Fibroblast of pulmonary artery (primary cell): ENCODE data around the gene DENND5A.
"Not testable (repeated sequence)": the region's sequence is repeated elsewhere in the genome, so short reads cannot be mapped to it uniquely, and the experiment has no call there.

Experiments
- DNase-seq: peaks from one replicate; pipeline ENCODE4 v3.0.0-alpha.2; 2010; ENCODE audit warnings: low read depth
- H3K4me3 ChIP-seq: replicated peaks from 2 replicates; pipeline ENCODE4 v1.5.1; 2011; ENCODE audit warnings: low read depth, mild to moderate bottlenecking, control low read depth, low read length, moderate library complexity
- TF ChIP-seq, protein P1 (sequence below): IDR thresholded peaks from 2 replicates; pipeline ENCODE4 v1.5.1; 2011; ENCODE audit warnings: mild to moderate bottlenecking, control low read depth, low read length, inconsistent platforms; ENCODE audit errors: missing control alignments

The DENND5A gene

DNA sequence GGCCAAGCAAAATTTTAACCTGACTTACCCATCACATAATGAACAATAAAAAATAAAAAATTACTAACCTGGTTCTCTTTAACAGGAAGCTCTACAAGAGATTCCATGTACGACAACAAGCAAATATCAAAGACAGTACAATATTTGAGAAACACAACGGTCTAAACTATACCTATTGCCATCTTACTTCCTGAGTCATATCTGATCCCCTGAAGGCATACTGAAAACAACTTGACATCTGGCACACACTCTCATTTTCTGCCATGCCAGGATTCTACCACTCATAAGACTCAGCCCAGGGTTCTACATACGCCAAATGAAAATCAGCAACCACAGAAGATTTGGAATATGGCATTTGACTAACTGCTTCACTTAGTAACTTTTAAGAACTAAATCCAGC lies 13.8 kb downstream of the DENND5A start:
- TF ChIP-seq, protein P1, sequence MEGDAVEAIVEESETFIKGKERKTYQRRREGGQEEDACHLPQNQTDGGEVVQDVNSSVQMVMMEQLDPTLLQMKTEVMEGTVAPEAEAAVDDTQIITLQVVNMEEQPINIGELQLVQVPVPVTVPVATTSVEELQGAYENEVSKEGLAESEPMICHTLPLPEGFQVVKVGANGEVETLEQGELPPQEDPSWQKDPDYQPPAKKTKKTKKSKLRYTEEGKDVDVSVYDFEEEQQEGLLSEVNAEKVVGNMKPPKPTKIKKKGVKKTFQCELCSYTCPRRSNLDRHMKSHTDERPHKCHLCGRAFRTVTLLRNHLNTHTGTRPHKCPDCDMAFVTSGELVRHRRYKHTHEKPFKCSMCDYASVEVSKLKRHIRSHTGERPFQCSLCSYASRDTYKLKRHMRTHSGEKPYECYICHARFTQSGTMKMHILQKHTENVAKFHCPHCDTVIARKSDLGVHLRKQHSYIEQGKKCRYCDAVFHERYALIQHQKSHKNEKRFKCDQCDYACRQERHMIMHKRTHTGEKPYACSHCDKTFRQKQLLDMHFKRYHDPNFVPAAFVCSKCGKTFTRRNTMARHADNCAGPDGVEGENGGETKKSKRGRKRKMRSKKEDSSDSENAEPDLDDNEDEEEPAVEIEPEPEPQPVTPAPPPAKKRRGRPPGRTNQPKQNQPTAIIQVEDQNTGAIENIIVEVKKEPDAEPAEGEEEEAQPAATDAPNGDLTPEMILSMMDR: no peak

DNA sequence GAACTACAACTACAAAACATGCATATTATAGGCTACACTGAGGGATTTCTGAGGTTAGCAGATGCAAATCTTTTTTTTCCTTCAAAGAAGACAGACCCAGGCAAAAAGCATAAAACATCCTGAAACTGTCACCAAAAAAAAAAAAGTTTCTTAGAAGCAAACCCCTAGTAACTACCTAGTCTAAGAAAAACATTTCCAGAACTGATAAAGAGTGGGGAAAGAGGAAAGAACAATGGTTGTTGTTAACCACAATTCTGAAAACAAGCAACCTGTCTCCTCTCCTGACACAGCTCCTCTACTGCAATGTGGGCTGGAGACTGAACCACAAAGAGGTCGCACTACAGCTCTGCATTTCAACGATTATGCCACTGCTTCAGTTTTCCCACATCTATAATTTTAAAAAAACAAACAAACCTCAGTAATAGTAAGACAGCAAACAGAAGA lies 15.0 kb downstream of the DENND5A start:
- peak; percentile 79 for DNase-seq
- H3K4me3 ChIP-seq: no peak overlapping the region
- TF ChIP-seq, protein P1: no peak

More for the DNA sequence above, 13.8 kb downstream of the DENND5A start:
- DNase-seq: no peak
- no peak overlapping the region for H3K4me3 ChIP-seq

DNA sequence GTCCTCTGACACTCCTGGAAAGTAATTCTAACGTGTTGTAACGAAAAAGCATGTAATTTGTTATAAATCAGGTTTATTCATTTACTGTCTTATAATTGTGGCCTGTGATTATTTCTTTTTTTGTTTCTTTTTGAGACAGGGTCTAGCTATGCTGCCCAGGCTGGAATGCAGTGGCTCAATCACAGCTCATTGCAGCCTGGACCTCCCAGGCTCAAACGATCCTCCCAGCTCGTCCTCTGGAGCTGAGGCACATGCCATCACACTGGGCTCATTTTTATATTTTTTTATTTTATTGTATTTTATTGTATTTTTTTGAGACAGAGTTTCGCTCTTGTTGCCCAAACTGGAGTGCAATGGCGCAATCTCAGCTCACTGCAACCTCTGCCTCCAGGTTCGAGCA lies 15.9 kb downstream of the DENND5A start:
- TF ChIP-seq, protein P1: no peak

DNA sequence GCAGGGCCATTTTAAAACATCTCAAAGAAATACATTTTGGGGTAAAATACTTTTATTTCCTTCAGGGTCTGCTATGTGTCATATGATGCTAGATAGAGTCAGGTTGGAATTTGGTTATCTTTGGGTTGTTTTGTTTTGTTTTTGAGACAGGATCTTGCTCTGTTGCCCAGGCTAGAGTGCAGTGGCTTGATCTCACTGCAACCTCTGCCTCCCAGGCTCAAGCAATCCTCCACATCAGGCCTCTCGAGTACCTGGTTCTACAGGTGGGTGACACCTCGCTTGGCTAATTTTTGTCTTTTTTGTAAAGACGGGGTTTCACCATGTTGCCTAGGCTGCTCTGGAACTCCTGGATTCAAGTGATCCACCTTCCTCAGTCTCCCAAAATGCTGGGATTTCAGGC lies 17.3 kb downstream of the DENND5A start:
- TF ChIP-seq, protein P1: no peak
- no peak for DNase-seq

More for the DNA sequence above, 15.9 kb downstream of the DENND5A start:
- DNase-seq: no peak
- no peak overlapping the region for H3K4me3 ChIP-seq

DNA sequence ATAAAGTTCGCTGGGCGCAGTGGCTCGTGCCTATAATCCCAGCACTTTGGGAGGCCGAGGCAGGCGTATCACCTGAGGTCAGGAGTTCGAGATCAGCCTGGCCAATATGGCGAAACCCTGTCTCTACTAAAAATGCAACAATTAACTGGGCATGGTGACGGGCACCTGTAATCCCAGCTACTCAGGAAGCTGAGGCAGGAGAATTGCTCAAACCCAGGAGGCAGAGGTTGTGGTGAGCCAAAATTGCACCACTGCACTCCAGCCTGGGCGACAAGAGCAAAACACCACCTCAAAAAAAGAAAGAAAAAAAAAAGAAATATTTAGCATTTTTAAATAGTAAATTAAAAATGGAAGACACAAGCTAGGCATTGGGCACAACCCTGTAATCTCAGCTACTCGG lies 28.9 kb downstream of the DENND5A start:
- H3K4me3 ChIP-seq, DNase-seq: not testable (repeated sequence)

More for the DNA sequence above, 17.3 kb downstream of the DENND5A start:
- no peak overlapping the region for H3K4me3 ChIP-seq

DNA sequence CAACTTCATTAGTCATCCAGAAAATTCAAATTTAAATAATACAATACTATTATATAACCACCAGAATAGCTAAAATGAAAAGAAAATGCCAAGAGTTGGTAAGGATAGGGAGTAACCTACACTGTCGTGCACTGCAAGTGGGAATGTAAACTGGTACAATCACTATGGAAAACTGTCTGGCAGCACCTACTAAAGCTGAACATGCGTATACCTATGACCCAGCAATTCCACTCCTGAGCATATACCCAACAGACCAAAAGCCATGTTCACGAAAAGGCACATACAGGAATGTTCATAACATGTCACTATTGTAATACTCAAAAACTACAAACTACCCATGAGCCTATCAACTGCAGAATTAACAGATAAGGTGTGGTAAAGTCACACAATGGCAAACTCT lies 32.7 kb downstream of the DENND5A start:
- no peak overlapping the region for H3K4me3 ChIP-seq
- TF ChIP-seq, protein P1: no peak
- no peak for DNase-seq

DNA sequence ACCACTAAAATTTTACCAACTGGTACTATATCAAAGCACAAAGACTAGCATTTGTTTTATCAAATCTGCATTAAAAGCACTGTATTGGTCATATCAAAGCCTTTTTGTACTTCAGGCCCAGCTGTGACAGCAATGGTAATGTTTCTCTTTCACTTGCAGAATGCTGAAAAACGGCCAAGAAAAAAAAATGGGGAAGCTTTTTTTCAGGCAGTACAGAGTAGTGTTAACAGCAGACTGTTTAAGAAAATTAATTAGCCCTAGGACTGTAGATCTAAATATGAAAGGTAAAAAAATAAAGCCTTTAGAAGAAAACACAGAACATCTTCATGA lies 33.3 kb downstream of the DENND5A start:
- TF ChIP-seq, protein P1: no peak
- peak overlapping the region; percentile 17 for H3K4me3 ChIP-seq
- DNase-seq: peak; percentile 67
